GM15510 (cell line): ENCODE measurements around the gene ITGA5.

Experiments used
- POLR2A ChIP-seq: IDR thresholded peaks from 3 replicates; pipeline ENCODE4 v1.6.1; 2011; ENCODE audit warnings: borderline replicate concordance; ENCODE audit not compliant: insufficient read length; ENCODE audit errors: extremely low read depth

ITGA5 gene

DNA sequence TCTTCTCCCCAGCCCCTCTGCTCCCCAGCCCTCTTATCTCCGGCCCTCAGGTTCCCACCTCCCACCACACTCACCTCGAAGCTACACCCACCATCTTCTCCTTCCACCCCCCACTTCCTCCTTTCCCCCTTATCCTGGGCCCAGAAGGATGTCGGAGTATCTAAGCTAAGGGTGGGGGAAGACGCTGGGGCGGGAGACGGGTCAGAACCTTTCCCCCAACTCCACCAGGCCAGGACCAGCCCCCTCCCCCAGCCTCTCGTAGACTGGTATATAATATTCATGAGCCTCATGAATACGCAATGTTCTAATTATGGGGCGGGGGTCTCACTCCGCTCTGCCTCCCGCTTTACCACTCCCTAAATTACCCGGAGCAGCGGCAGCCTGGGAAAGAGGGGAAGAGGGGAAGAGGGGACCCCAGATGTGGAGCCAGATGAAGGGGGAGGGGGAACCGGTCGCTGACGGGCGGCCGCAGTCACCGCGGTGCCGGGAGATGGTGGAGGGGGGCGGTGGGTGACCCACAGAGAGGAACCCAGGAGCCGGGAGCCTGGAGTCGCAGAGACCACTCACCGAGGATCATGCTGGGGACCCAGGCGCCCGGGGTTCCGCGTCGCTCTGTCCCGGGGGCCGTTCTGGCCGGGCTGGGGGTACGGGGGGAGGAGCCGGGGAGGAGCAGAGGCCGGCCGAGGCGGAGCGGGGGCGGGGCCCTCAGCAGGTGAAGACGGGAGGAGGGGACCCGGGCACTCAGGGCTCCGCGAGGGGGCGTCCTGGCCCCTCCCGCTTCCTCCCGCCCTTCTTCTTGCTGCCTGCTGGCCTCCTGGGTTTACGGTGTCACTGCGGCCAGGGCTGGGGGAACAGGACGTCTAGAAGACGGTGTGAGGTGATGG, 28.2 kb downstream of the ITGA5 start:
- no peak for TF ChIP-seq POLR2A

DNA sequence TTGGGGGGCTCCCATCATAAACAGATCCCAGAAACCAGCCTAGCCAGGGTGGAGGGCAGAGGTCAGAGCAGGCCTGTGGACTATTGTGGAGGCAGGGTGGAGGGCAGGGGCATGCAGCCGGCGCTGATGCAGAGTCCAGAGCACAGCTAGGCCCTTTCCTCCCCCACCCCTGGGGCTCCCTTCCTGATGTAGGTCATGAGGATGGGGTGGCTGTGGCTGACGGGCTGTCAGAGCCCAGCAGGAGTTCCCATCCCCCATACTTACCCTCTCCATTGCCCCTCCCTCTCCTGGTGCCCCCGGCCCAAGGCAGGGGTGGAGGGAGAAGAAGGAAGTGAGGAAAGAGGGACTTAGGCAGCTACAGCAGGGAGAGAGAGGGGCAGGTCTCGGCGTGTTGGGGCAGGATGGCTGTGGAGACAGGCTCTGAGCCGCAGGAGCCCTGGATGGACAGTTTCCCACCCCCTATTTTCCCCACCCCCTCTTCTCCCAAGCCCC, 28.8 kb downstream of the ITGA5 start:
- no peak for TF ChIP-seq POLR2A

DNA sequence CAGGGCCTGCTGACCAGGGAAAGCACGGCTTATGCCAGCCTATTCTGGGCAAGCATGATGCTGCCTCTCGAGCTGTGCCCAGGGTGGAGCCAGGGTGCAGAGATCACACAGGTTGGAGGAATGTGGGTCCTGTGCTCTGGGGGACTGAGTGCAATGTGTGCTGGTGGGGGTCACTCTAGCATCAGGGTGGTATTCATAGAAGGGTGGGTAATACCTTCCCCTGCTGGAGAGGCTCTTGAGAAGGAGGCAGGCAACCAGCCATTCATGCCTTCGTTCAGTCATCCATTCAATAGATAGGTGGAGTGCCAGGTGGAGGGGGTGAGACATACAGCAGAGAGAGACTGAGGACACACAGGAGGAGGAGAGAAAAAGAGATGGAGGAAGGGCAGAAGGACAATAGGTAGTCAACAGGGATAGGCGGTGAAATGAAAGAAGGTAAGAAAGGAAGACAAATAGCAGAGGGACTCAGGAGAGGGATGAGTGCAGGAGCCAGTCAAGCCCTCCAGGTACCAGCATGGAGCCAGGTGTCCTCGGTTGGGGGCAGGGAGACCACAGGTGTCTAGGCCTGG, 29.4 kb downstream of the ITGA5 start:
- TF ChIP-seq POLR2A: no peak

DNA sequence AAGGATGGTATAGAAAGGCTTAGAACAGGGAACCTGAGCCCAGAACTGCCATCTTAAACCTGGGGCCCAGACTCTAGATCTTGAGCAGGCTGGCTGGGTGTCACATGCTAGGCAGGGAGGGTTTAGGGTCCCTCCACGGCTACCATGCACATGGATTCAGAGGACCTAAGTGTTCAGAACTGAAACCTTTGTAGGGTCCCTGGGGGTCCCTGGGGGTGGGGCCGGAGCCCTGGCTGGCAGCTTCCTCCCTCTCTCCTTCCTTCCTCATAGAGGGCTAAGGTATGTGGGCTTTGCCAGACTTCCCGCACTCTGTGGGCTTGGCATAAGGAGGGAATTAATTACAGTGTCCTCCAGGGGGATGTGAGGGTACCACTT, 29.9 kb downstream of the ITGA5 start:
- no peak for TF ChIP-seq POLR2A

DNA sequence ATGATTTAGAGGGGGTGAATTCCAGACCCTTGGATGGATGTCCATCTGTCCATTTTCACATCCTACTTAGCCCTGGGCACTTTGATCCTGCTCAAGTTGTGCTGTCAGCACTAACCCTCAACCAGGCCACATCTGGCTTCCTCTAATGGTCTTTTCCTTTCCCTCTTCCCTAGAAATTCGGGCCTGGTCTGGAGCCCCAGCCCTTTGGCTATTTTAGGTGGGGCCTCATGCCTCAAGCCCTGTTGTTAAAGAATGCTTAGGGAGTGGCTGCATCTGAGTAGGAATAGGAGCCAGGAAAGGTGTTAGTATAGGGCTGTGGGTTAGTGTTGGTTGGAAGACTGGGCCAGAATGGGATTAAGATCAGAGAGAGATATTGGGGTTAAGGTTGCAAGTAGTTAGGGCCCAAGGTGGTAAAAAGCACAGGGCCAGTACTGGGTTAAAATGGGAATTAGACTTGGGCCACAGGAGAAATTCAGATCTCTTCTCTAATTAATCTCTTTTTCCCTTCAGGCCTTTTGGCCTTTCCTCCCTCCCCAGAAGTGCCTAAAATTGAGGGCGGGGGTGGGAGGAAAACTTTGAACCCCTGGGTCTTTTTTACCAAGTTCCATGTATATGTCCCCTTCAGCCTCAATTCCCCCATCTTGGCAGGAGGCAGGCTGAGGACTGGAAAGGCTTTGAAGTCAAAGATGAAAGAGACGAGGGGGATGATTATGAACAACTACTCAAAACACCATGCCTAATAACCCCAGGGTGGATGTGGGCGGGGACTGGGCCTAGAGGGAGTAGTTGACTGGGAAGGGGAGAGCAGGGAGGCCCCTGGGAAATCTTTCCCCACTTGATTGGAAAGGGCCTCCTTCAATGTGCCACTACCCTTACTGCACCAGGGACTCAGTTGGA, 30.6 kb downstream of the ITGA5 start:
- no peak for TF ChIP-seq POLR2A

DNA sequence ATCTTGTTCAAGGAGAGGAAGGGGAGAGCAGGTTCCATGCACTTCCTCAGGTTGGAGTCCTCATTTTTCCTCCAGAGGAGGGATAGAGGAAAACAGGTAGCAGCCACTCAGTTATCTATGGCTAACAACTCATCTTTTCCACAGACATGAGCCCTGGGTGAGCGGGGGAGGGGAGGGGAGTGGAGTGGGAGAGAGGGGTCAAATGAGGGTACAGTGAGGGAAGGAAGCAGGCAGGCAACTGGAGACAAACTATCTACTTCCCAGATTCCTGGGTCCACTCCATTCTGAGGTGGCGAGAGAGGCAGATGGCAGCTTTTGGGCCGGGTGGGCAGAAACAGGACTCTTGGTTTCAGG, 32.0 kb downstream of the ITGA5 start:
- no peak for TF ChIP-seq POLR2A

DNA sequence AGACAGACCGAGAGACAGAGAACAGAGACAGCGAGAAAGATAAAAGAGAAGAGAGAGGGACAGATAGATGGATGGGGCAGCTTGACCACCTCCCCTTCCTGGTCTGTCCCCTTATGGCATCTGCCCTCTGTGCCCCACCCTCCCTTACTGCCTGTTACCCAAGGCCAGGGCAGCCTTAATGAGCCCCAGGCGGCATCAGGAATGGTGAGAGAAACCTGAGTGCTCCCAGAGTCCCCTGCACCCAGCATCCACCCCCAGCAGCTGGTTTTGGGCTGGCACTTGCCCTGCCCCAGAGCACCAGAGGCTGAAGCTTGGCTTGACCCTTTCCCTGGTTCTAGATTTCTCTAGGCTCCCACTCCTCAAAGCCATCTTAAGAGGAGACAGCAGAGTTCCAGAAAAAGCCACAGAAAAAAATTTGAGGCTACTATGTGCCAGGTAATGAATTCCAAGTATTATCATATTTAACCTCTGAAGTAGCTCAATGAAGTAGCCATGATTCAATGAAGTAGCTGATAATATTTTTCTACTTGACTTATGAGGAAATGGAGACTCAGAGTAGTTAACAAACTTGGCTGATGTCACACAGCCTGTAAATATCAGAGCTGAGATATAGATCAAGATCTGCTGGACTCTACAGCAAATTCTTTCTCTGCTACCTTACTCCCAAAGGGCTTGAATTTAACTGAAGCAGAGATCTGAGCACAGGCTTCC, 32.5 kb downstream of the ITGA5 start:
- no peak for TF ChIP-seq POLR2A

DNA sequence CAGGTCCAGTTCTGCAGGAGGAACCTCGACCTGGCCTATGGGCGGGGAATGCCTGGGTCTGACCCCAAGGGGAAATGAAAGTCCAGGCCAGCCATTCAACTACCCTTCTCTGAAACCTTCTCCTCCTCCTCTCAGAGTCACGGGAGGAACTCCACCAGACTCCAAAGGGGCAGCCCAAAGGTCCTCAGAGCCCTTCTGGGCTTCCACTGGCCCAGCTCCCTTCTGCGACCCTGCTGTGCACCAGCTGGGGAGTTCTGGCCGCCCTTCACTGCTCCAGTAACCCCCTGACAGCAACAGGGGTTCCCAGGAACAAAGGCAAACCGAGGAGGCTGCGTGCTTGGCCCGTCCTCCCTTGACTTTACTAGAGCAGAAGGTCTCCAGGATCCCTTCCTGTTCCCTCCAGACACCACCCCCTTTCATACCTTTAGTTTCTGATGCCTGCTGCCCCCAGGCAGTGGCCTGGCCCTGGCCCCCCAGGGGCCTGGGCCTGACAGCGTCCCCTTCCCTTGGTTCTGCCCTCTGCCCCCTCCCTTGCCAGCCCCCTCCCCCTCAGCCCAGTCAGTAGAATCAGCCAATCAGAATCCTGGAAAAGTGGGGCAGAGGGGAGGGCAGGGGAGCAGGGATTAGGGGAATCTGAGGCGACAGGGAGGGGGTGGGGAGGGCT, 33.7 kb downstream of the ITGA5 start:
- TF ChIP-seq POLR2A: no peak

DNA sequence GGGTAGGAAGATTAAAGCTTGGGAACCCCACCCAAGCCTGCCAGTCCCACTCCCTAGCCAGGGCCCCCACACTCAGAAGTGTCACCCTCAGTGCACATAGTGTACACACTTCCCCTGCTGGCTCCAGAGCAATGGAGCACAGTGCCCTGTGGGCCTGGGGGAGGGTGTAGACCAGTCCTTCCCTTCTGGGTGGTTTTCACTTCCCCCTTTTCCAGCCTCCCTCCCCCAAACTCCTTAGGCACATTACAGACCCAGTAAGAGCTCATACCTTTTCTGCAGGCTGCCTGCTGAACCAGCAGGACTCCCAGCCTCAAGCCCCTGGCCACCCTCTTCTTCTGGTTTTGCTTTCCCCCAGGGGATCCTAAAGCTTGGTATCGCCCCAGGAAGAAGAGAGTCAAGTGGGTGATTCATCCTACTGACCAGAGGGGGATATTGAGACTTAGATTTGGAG, 34.5 kb downstream of the ITGA5 start, which contains the start of gene ZNF385A:
TSS of gene ZNF385A (minus strand) at position 143 of the 451 bp plus-strand sequence. CDS start 219 bp downstream, outside the sequence.
- TF ChIP-seq POLR2A: no peak

DNA sequence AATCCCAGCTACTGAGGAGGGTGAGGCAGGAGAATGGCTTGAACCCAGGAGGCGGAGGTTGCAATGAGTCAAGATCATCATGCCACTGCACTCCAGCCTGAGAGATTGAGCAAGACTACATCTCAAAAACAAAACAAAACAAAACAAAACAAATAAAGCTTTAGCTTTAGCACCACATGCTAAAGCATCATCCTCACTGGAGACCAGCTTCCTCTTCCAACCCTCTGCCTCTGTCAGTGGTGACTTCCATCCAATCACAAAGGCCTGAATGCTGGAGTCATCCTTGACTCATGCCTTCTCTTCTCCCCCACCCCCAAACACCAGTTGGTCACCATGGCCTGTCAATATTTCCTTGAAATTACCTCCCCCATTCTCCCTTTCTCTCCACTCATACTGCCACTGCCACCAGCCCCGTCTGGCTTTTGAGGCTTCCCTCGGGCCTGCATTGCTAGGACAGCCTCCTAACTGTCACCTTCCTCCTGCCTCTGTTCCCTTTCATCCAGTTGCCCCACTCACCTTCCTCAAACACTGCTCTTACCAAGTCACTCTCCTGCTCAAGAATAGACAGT, 35.9 kb downstream of the ITGA5 start:
- TF ChIP-seq POLR2A: no peak

DNA sequence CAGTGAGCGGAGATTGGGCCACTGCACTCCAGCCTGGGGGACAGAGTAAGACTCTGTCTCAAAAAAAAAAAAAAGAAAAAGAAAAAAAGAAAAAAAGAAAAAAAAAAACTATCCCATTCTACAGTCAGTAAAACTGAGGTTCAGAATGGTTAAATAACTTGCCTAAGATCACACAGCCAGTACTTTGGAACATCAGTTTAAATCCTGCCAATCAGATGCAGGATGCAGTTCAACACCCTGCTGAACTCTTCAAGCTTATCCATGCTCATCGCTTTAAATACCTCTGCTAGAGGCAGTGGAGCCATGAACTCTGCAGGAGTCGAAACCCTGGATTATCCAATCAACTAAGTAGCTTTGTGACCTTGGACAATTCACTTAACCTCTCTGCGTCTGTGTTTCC, 37.9 kb downstream of the ITGA5 start:
- no peak for TF ChIP-seq POLR2A

DNA sequence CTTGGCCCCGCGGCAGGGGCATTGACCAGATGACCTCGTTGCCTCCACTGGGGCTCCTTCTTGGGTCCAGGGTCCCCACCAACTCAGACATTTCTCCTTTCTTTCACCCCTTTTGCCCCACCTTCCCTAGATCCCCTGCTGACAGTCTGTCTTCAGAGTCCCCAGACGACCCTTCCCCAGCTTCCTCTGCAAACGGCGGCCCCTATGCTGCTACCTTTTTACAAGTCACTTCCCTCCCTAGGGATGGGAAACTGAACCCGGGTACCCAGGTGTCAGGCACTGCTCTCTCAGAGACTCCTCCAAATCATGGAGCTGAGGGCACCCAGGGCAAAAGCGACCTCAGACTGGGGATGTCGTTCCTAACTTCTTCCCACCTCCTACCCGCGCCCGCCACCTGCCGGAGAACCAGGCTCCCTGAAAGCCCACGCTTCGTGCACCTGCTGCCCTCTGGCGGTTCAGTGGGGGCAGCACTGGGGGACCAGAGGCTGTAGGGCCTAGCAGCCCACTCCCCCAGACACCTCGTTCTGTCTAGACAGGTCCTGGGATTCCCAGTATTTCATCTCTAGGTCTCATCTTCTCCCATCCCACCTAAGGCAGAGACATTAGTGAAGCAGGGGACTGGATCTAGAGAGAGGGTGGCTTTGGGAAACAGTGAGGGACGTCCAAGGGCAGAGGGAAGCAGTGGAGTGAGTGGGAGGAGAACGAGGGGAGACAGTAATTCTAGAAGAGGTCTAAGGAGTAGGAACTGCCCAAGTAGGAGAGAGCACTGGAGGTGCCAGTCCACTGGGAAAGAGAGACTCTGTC, 39.5 kb downstream of the ITGA5 start:
- TF ChIP-seq POLR2A: no peak
